HEK293 (cell line): ENCODE results near the gene DISC1.

Experiments
- GLI4 ChIP-seq: fragments of 450-650 bp; formaldehyde crosslinking; IDR thresholded peaks from 2 replicates; pipeline ENCODE4 v1.5.1; 2016; ENCODE audit warnings: missing biosample characterization, missing genetic modification characterization
- SALL2 ChIP-seq: fragments of 450-650 bp; formaldehyde crosslinking; IDR thresholded peaks from 2 replicates; pipeline ENCODE4 v1.5.0; 2017; ENCODE audit warnings: missing biosample characterization, mild to moderate bottlenecking, missing genetic modification characterization, borderline replicate concordance
- YY1 ChIP-seq: fragments of 450-650 bp; formaldehyde crosslinking; IDR thresholded peaks from 2 replicates; pipeline ENCODE4 v1.5.1; 2018; ENCODE audit warnings: missing biosample characterization, missing genetic modification characterization
- ZNF121 ChIP-seq: fragments of 450-650 bp; formaldehyde crosslinking; IDR thresholded peaks from 2 replicates; pipeline ENCODE4 v1.5.1; 2016; ENCODE audit warnings: missing biosample characterization, missing genetic modification characterization
- ZNF169 ChIP-seq: fragments of 450-650 bp; formaldehyde crosslinking; IDR thresholded peaks from 2 replicates; pipeline ENCODE4 v1.5.1; 2016; ENCODE audit warnings: missing biosample characterization, missing genetic modification characterization
- ZNF391 ChIP-seq: fragments of 450-650 bp; formaldehyde crosslinking; IDR thresholded peaks from 2 replicates; pipeline ENCODE4 v1.5.1; 2016; ENCODE audit warnings: low read depth, missing biosample characterization, missing genetic modification characterization, borderline replicate concordance
- ZNF677 ChIP-seq: fragments of 450-650 bp; IDR thresholded peaks from 2 replicates; pipeline ENCODE4 v1.5.0; 2018; ENCODE audit warnings: missing biosample characterization, mild to moderate bottlenecking, missing genetic modification characterization, moderate library complexity
- ZNF707 ChIP-seq: fragments of 450-650 bp; formaldehyde crosslinking; IDR thresholded peaks from 2 replicates; pipeline ENCODE4 v1.5.1; 2016; ENCODE audit warnings: missing biosample characterization, missing genetic modification characterization
- ZNF747 ChIP-seq: fragments of 450-650 bp; formaldehyde crosslinking; IDR thresholded peaks from 2 replicates; pipeline ENCODE4 v1.5.1; 2016; ENCODE audit warnings: missing biosample characterization, missing genetic modification characterization
- TF ChIP-seq, protein P1 (sequence below): fragments of 450-650 bp; formaldehyde crosslinking; IDR thresholded peaks from 2 replicates; pipeline ENCODE4 v1.5.1; 2016; ENCODE audit warnings: missing biosample characterization, missing genetic modification characterization
- TF ChIP-seq, protein P2 (sequence below): fragments of 450-650 bp; formaldehyde crosslinking; IDR thresholded peaks from 2 replicates; pipeline ENCODE4 v1.5.1; 2016; ENCODE audit warnings: missing biosample characterization, missing genetic modification characterization

GRCh38 chr1:231721436-231721835 is 94.8 kb downstream of the DISC1 start:
- TF ChIP-seq, protein P1, sequence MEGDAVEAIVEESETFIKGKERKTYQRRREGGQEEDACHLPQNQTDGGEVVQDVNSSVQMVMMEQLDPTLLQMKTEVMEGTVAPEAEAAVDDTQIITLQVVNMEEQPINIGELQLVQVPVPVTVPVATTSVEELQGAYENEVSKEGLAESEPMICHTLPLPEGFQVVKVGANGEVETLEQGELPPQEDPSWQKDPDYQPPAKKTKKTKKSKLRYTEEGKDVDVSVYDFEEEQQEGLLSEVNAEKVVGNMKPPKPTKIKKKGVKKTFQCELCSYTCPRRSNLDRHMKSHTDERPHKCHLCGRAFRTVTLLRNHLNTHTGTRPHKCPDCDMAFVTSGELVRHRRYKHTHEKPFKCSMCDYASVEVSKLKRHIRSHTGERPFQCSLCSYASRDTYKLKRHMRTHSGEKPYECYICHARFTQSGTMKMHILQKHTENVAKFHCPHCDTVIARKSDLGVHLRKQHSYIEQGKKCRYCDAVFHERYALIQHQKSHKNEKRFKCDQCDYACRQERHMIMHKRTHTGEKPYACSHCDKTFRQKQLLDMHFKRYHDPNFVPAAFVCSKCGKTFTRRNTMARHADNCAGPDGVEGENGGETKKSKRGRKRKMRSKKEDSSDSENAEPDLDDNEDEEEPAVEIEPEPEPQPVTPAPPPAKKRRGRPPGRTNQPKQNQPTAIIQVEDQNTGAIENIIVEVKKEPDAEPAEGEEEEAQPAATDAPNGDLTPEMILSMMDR = no peak
- no peak for TF ChIP-seq ZNF707
- no peak for TF ChIP-seq GLI4 (tag by site-specific recombination)
- TF ChIP-seq SALL2 (tag by site-specific recombination) = no peak
- TF ChIP-seq, protein P2, sequence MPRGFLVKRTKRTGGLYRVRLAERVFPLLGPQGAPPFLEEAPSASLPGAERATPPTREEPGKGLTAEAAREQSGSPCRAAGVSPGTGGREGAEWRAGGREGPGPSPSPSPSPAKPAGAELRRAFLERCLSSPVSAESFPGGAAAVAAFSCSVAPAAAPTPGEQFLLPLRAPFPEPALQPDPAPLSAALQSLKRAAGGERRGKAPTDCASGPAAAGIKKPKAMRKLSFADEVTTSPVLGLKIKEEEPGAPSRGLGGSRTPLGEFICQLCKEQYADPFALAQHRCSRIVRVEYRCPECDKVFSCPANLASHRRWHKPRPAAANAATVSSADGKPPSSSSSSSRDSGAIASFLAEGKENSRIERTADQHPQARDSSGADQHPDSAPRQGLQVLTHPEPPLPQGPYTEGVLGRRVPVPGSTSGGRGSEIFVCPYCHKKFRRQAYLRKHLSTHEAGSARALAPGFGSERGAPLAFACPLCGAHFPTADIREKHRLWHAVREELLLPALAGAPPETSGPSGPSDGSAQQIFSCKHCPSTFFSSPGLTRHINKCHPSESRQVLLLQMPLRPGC (tag by site-specific recombination) = no peak
- TF ChIP-seq ZNF169 (tag by site-specific recombination) = no peak
- no peak for TF ChIP-seq ZNF121 (tag by site-specific recombination)
- TF ChIP-seq YY1 = no peak
- TF ChIP-seq ZNF747 (tag by site-specific recombination) = no peak
- no peak for TF ChIP-seq ZNF391
- no peak for TF ChIP-seq ZNF677 (tag by site-specific recombination)
